C4-2B (cell line): Measurements from ENCODE around the gene CYTL1.
"Not testable (repeated sequence)": the region's sequence is repeated elsewhere in the genome, so short reads cannot be mapped to it uniquely, and the experiment has no call there.

Experiments used
- H3K27ac ChIP-seq: fragments of 450-650 bp; 2 replicates; pipeline ENCODE4 v1.5.1; 2017
- ZFX ChIP-seq: fragments of 450-650 bp; IDR thresholded peaks from 2 replicates; pipeline ENCODE4 v1.6.1; 2017
- TF ChIP-seq, protein P1 (sequence below): fragments of 450-650 bp; conservative IDR thresholded peaks from 2 replicates; pipeline ENCODE4 v1.5.1; 2017; ENCODE audit warnings: mild to moderate bottlenecking

The CYTL1 gene, protein sequence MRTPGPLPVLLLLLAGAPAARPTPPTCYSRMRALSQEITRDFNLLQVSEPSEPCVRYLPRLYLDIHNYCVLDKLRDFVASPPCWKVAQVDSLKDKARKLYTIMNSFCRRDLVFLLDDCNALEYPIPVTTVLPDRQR

GRCh38 chr4:5019274-5019673 lies at the start of gene CYTL1:
Gene CYTL1, minus strand, starts transcription at chr4:5019458. Its CDS starts 13 bp downstream, at chr4:5019445.
- H3K27ac ChIP-seq = no peak within 1 kb of the TSS
- TF ChIP-seq, protein P1, sequence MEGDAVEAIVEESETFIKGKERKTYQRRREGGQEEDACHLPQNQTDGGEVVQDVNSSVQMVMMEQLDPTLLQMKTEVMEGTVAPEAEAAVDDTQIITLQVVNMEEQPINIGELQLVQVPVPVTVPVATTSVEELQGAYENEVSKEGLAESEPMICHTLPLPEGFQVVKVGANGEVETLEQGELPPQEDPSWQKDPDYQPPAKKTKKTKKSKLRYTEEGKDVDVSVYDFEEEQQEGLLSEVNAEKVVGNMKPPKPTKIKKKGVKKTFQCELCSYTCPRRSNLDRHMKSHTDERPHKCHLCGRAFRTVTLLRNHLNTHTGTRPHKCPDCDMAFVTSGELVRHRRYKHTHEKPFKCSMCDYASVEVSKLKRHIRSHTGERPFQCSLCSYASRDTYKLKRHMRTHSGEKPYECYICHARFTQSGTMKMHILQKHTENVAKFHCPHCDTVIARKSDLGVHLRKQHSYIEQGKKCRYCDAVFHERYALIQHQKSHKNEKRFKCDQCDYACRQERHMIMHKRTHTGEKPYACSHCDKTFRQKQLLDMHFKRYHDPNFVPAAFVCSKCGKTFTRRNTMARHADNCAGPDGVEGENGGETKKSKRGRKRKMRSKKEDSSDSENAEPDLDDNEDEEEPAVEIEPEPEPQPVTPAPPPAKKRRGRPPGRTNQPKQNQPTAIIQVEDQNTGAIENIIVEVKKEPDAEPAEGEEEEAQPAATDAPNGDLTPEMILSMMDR = no peak
- no peak for TF ChIP-seq ZFX

DNA sequence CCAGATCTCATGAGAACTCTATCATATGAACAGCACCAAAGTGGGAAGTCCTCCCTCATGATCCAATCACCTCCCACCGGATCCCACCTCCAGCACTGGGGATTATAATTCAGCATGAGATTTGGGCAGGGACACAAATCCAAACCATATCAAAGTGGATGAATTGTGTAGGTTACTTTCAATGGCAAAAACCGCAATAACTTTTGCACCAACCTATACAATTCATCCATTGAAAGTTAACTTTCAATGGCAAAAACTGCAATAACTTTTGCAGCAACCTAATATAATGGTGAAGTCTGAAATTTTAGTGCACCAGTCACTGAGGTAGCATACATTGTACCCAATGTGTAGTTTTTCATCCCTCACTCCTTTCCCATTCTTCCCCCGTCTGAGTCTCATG lies 48.6 kb upstream of the CYTL1 start:
- no peak for TF ChIP-seq ZFX
- TF ChIP-seq, protein P1 = no peak
- H3K27ac ChIP-seq = no peak overlapping the region

DNA sequence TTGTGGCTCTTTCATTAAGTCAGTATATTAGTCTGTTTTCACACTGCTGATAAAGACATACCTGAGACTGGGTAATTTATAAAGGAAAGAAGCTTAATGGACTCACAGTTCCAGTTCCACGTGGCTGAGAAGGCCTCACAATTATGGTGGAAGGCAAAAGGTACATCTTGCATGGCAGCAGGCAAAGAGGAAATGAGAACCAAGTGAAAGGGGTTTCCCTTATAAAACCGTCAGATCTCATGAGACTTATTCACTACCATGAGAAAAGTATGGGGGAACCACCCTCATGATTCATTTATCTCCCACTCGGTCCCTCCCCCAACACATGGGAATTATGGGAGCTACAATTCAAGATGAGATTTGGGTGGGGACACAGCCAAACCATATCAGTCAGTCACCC lies 47.7 kb upstream of the CYTL1 start:
- H3K27ac ChIP-seq = not testable (repeated sequence)

DNA sequence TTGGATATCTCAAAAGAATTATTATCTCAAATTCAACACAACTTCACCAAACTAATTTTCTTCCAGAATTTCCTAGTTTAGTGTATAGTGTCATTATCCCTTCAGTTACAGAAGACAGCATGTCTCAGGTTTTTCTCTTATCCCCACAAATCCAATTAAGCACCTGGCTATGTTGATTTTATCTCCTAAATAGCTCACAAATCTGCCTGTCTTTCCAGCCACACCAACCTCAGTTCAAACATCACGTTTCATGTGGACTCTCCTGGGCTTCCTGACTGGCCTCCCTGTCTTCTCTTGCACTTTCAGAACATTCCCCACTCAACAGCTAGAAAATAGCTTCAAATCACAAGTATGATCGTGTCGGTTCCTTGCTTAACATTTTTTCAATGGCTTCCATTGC lies 46.8 kb upstream of the CYTL1 start:
- TF ChIP-seq, protein P1 = no peak
- TF ChIP-seq ZFX = no peak
- no peak overlapping the region for H3K27ac ChIP-seq

DNA sequence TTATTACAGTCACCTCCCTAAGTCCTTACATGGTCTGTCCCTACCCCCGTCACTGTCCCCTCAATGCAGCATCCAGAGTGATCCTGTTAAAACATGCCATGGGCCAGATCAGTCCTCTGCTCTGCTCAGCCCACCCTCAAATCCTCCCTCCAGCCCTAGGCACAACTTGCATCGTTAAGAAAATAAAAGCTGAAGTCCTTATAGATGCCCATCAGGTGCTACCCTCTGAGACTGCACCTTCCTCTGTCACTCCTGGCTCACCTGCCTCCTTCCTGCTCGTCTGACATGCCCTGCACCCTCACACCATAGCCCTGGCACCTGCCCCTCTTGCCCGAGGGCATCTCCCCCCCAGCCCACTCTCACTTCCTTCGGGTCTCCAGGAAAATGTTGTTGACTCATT lies 36.2 kb upstream of the CYTL1 start:
- H3K27ac ChIP-seq = no peak overlapping the region
- TF ChIP-seq, protein P1 = no peak
- TF ChIP-seq ZFX = no peak

DNA sequence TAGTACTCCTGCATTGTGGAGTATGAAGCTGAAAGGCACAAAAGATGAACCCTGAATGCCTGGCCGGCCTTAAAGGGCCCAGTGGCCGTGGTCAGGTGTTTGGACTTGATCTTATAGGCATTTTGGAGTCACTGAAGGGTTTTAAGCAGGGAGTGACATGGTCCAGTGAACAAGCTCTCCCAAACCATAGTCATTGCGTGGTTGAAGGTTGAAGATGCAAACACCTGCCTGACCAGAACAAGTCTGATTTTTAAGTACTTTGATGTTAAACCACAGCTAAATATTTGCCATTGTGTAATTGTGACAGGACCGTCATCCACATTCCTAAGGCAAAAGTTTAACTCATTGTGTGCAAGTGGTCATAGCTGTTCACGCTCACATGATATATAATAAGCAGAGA lies 35.3 kb upstream of the CYTL1 start:
- TF ChIP-seq, protein P1 = no peak
- TF ChIP-seq ZFX = no peak

DNA sequence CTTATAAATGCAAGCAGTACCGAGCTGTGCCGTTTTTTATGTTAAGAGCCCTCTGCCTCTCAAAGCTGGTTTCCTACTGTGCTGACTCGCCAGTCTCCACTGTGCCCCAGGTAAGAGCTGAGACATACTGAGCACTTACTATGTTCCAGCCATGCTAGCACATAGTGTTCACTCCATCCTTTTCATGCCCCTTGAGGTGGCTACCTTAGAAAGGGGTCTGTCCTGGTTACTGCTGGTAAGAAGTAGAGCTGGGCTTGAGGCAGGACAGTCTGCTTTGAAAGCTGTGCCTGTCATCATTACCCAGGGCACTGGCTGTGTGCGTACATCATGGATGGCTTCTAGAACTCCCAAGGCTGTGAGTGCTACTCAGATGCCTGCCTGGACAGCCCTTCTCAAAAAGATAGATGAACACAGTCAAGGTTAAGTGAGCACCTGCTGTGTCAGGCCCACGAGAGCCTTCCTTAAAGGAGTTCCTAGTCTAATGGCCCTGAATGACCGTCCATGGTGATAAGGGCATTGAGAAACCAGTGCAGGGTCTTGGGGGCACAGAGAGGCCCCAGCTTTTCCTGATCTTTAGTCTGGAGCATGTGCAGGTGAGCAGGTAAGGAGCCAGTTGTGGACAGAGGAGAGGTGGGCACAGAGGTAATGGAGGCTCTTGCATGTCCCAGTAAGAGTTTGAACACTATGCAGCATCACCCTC lies 33.6 kb upstream of the CYTL1 start:
- TF ChIP-seq, protein P1 = no peak
- TF ChIP-seq ZFX = no peak
- H3K27ac ChIP-seq = no peak overlapping the region

More for the DNA sequence above, 35.3 kb upstream of the CYTL1 start:
- H3K27ac ChIP-seq = no peak overlapping the region

DNA sequence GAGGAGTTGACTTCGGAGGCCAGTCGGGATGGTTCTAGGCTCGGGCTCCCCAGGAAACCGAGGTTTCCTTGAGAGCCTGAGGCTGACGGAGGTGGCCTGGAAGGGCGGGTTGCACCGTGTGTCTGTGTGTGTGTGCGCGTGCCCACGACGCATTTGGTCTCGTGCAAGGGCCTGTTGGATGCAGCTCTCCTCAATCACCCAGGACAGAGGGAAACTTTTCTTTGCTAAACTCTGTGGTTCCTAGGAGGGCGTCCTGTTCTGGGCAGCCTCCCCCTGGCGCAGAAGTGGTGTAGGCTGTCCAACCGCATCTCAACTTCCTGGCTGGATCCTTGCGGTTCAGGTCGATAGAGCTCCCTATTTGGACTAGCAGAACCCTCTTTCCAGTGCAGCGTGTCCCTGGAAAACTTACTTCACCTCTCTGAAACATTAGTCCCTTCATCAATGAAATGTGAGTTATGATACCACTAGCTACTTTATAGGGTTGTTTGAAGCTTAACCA lies 33.0 kb upstream of the CYTL1 start:
- no peak overlapping the region for H3K27ac ChIP-seq
- TF ChIP-seq ZFX = no peak
- TF ChIP-seq, protein P1 = no peak
